ENCODE results near the gene KDM6A. TPM values are rescaled to one million over a fixed set of nuclear protein-coding genes. Genes with fewer than 3 reads are reported as not detected.

The KDM6A gene
- total RNA-seq, 6 experiments from 2014 or later = 7.1 to 20.9 (median 15.7) TPM

- 86% methylated on average over 4 of the region's 4 CpGs for WGBS (ENCODE audit: insufficient coverage, low coverage, low lambda C conversion rate, missing lambda C conversion rate)
- TF ChIP-seq POLR2A (IDR thresholded peaks at IDR 0.05) = no peak
- no peak for TF ChIP-seq CTCF (IDR thresholded peaks at IDR 0.05)
Measured at GRCh38 chrX:44931441-44931973, 58.5 kb downstream of the KDM6A start.

GRCh38 chrX:44935172-44935571 is 62.2 kb downstream of the KDM6A start:
- WGBS (ENCODE audit: insufficient coverage, low coverage, low lambda C conversion rate, missing lambda C conversion rate) = 94% methylated on average over 4 of the region's 4 CpGs

More at GRCh38 chrX:44931441-44931973, 58.5 kb downstream of the KDM6A start:
- DNase-seq = no peak
- H3K4me1 ChIP-seq = peaks cover 0 to 16% (median 5%) of the 10 kb centered on the region in 4 donors
- no peaks in the 10 kb centered on the region for H3K36me3 ChIP-seq
- ATAC-seq = no peak
- no peak overlapping the region for H3K27ac ChIP-seq
- no peaks in the 10 kb centered on the region for H3K9me3 ChIP-seq
- intact Hi-C loops (cut with DNase I) = no loop called here
- no peaks in the 10 kb centered on the region for H3K27me3 ChIP-seq
- no peak overlapping the region for H3K4me3 ChIP-seq

GRCh38 chrX:44935640-44936039 is 62.7 kb downstream of the KDM6A start:
- intact Hi-C loops (cut with DNase I) = no loop called here
- Histone ChIP-seq H3K27me3 (no peaks in the 10 kb centered on the region), H3K4me3 (no peak overlapping the region), H3K9me3 (no peaks in the 10 kb centered on the region), H3K36me3 (no peaks in the 10 kb centered on the region), H3K27ac (no peak overlapping the region), H3K4me1 (peaks cover 0 to 8% (median 2%) of the 10 kb centered on the region in 4 donors)
- ATAC-seq = no peak
- TF ChIP-seq POLR2A (IDR thresholded peaks at IDR 0.05) = no peak
- no peak for TF ChIP-seq CTCF (IDR thresholded peaks at IDR 0.05)
- no peak for DNase-seq
- 81% methylated on average over 5 of the region's 5 CpGs for whole genome bisulfite sequencing (ENCODE audit: insufficient coverage, low coverage, low lambda C conversion rate, missing lambda C conversion rate)

More at GRCh38 chrX:44935172-44935571, 62.2 kb downstream of the KDM6A start:
- Histone ChIP-seq H3K9me3 (no peaks in the 10 kb centered on the region), H3K36me3 (no peaks in the 10 kb centered on the region), H3K4me1 (peaks cover 0 to 8% (median 2%) of the 10 kb centered on the region in 4 donors), H3K4me3 (no peak overlapping the region), H3K27ac (no peak overlapping the region), H3K27me3 (no peaks in the 10 kb centered on the region)
- ATAC-seq (no peak), DNase-seq (no peak)
- TF ChIP-seq POLR2A (IDR thresholded peaks at IDR 0.05) (no peak), CTCF (IDR thresholded peaks at IDR 0.05) (no peak)
- intact Hi-C loops (cut with DNase I) = no loop called here

- DNase-seq = no peak
- no peak for ATAC-seq
- intact Hi-C loops (cut with DNase I) = no loop called here
- TF ChIP-seq CTCF (IDR thresholded peaks at IDR 0.05) = no peak
- no peak for TF ChIP-seq POLR2A (IDR thresholded peaks at IDR 0.05)
- no peak overlapping the region for H3K27ac ChIP-seq
- 89% methylated on average over 2 of the region's 2 CpGs for WGBS (ENCODE audit: insufficient coverage, low coverage, low lambda C conversion rate, missing lambda C conversion rate)
- peaks cover 0 to 8% (median 2%) of the 10 kb centered on the region in 4 donors for H3K4me1 ChIP-seq
- H3K36me3 ChIP-seq = no peaks in the 10 kb centered on the region
- H3K9me3 ChIP-seq = no peaks in the 10 kb centered on the region
- no peaks in the 10 kb centered on the region for H3K27me3 ChIP-seq
- H3K4me3 ChIP-seq = no peak overlapping the region
Measured at GRCh38 chrX:44937606-44938005, 64.6 kb downstream of the KDM6A start.

Data from right lobe of liver (tissue), 6 donors.